H1 (cell line): ENCODE measurements around the gene WDR89. TPM values are rescaled to one million over a fixed set of nuclear protein-coding genes. Genes with fewer than 3 reads are reported as not detected.

Source experiments
- CTCF ChIA-PET: fragments of 300-600 bp; sonication (Branson Sonifier 250); formaldehyde crosslinking; loops from one replicate; lab custom pipeline; 2021; ENCODE audit not compliant: partially characterized antibody; lab: Charles Lee
- POLR2A ChIA-PET: fragments of 300-600 bp; sonication (Branson Sonifier 250); formaldehyde crosslinking; loops from one replicate; lab custom pipeline; 2021; ENCODE audit warnings: inconsistent platforms; ENCODE audit not compliant: partially characterized antibody; lab: Charles Lee
- DNase-seq, 2 experiments: peaks; one replicate each; pipeline versions ENCODE4 v3.0.0 to v3.0.0-alpha.2; 2010 to 2022; ENCODE audit warnings: low spot score in 2 of 2, low read depth in 1 of 2, mixed read lengths in 1 of 2
- FAIRE-seq: peaks from 2 replicates; lab custom pipeline; 2011; peaks lifted over from hg19 to GRCh38; lab: Jason Lieb, UNC
- H2AFZ ChIP-seq: 2 replicates; pipeline ENCODE4 v1.8.1; 2012; ENCODE audit warnings: low read length, inconsistent platforms
- H2AK5ac ChIP-seq: 2 replicates; pipeline ENCODE4 v1.6.1; 2013; ENCODE audit warnings: low read depth, low read length
- H2BK120ac ChIP-seq: replicated peaks from 2 replicates; pipeline ENCODE3; 2013; ENCODE audit warnings: low read depth, low read length, inconsistent platforms
- H2BK12ac ChIP-seq: 2 replicates; pipeline ENCODE4 v1.6.1; 2013; ENCODE audit warnings: low read depth, low read length
- H2BK15ac ChIP-seq: 2 replicates; pipeline ENCODE4 v1.6.1; 2013; ENCODE audit warnings: low read length
- H2BK20ac ChIP-seq: 2 replicates; pipeline ENCODE4 v1.6.1; 2013; ENCODE audit warnings: low read length
- H2BK5ac ChIP-seq: 2 replicates; pipeline ENCODE4 v1.6.1; 2013; ENCODE audit warnings: low read depth, low read length
- H3K14ac ChIP-seq: 2 replicates; pipeline ENCODE4 v1.6.1; 2013; ENCODE audit warnings: inconsistent platforms; ENCODE audit not compliant: insufficient read length
- H3K18ac ChIP-seq: 2 replicates; pipeline ENCODE4 v1.6.1; 2013; ENCODE audit warnings: low read length; ENCODE audit errors: extremely low read depth
- H3K23ac ChIP-seq: 2 replicates; pipeline ENCODE4 v1.6.1; 2013; ENCODE audit warnings: inconsistent platforms; ENCODE audit not compliant: insufficient read length
- H3K23me2 ChIP-seq: 2 replicates; pipeline ENCODE4 v1.6.1; 2013; ENCODE audit warnings: low read depth, low read length
- H3K27ac ChIP-seq: 2 replicates; pipeline ENCODE4 v1.6.1; 2011; ENCODE audit warnings: low read depth, low read length, inconsistent platforms
- H3K27me3 ChIP-seq, 4 experiments: replicated peaks in 1 of 4; 1 replicate in 1 of 4; 2 replicates in 3 of 4; pipeline versions ENCODE4 v1.6.1 to v1.8.1; 2011 to 2013; ENCODE audit warnings: low read length in 3 of 4, mild to moderate bottlenecking in 3 of 4, inconsistent platforms in 2 of 4, mixed read lengths in 2 of 4, moderate library complexity in 1 of 4; ENCODE audit not compliant: control insufficient read depth in 3 of 4, insufficient read depth in 3 of 4; ENCODE audit errors: extremely low read depth in 1 of 4
- H3K36me3 ChIP-seq, 4 experiments: 2 replicates each; pipeline versions ENCODE4 v1.6.1 to v1.8.1; 2011 to 2013; ENCODE audit warnings: mild to moderate bottlenecking in 4 of 4, low read length in 3 of 4, moderate library complexity in 2 of 4, control low read depth in 1 of 4, inconsistent platforms in 1 of 4; ENCODE audit not compliant: insufficient read depth in 4 of 4, control insufficient read depth in 2 of 4
- H3K4ac ChIP-seq: replicated peaks from 2 replicates; pipeline ENCODE3; 2013; ENCODE audit warnings: low read length, low read depth, mixed read lengths, inconsistent platforms; ENCODE audit not compliant: insufficient read length
- H3K4me1 ChIP-seq, 4 experiments: replicated peaks in 1 of 4; 1 replicate in 1 of 4; 2 replicates in 3 of 4; pipeline versions ENCODE4 v1.6.1 to v1.8.1; 2011 to 2013; ENCODE audit warnings: low read length in 3 of 4, inconsistent platforms in 2 of 4, mixed read lengths in 1 of 4; ENCODE audit not compliant: insufficient read depth in 4 of 4, control insufficient read depth in 3 of 4
- H3K4me2 ChIP-seq, 2 experiments: 2 replicates each; pipeline versions ENCODE4 v1.6.1 to v1.8.1; 2011 to 2013; ENCODE audit warnings: low read depth in 2 of 2, low read length in 2 of 2, control low read depth in 1 of 2, inconsistent platforms in 1 of 2, mild to moderate bottlenecking in 1 of 2; ENCODE audit not compliant: insufficient read depth in 1 of 2
- H3K4me3 ChIP-seq, 4 experiments: fragments of 200-600, 300-600 bp in 1 of 4; sonication (generic), shearing (Covaris generic), sonication (Bioruptor Twin) in 1 of 4; 2 replicates each; pipeline versions ENCODE4 v1.5.1 to v1.8.1; 2011 to 2016; ENCODE audit warnings: low read length in 4 of 4, low read depth in 3 of 4, control low read depth in 2 of 4, inconsistent platforms in 2 of 4, mild to moderate bottlenecking in 2 of 4, mixed read lengths in 1 of 4, moderate library complexity in 1 of 4; ENCODE audit not compliant: insufficient read depth in 2 of 4; ENCODE audit errors: extremely low read depth in 1 of 4
- H3K56ac ChIP-seq: replicated peaks from 2 replicates; pipeline ENCODE3; 2013; ENCODE audit warnings: low read depth, mild to moderate bottlenecking, mixed read lengths, low read length, inconsistent platforms; ENCODE audit not compliant: insufficient read length
- H3K79me1 ChIP-seq: 2 replicates; pipeline ENCODE4 v1.6.1; 2013; ENCODE audit warnings: low read depth, low read length, control low read depth
- H3K79me2 ChIP-seq, 2 experiments: 2 replicates each; pipeline versions ENCODE4 v1.6.1 to v1.8.1; 2012 to 2013; ENCODE audit warnings: low read length in 2 of 2, mild to moderate bottlenecking in 2 of 2, inconsistent platforms in 1 of 2; ENCODE audit not compliant: insufficient read depth in 2 of 2, control insufficient read depth in 1 of 2
- H3K9ac ChIP-seq, 4 experiments: replicated peaks in 1 of 4; 1 replicate in 1 of 4; 2 replicates in 3 of 4; pipeline versions ENCODE4 v1.6.1 to v1.8.1; 2011 to 2013; ENCODE audit warnings: low read depth in 3 of 4, low read length in 3 of 4, control low read depth in 2 of 4, mild to moderate bottlenecking in 2 of 4, moderate library complexity in 2 of 4, inconsistent platforms in 1 of 4; ENCODE audit errors: extremely low read depth in 1 of 4
- H3K9me3 ChIP-seq, 2 experiments: 2 replicates each; pipeline versions ENCODE4 v1.6.1 to v1.8.1; 2012 to 2013; ENCODE audit warnings: mild to moderate bottlenecking in 2 of 2, moderate library complexity in 2 of 2, control low read depth in 1 of 2, inconsistent platforms in 1 of 2, low read depth in 1 of 2, low read length in 1 of 2, mixed read lengths in 1 of 2; ENCODE audit not compliant: insufficient read depth in 2 of 2
- H4K20me1 ChIP-seq, 2 experiments: replicated peaks in 1 of 2; 2 replicates each; pipeline versions ENCODE3 to v1.8.1; 2011 to 2013; ENCODE audit warnings: inconsistent platforms in 2 of 2, low read length in 2 of 2, mild to moderate bottlenecking in 1 of 2; ENCODE audit not compliant: insufficient read depth in 2 of 2, control insufficient read depth in 1 of 2
- H4K5ac ChIP-seq: 2 replicates; pipeline ENCODE4 v1.6.1; 2013; ENCODE audit warnings: low read length, low read depth, mixed read lengths, inconsistent platforms; ENCODE audit not compliant: insufficient read length
- H4K8ac ChIP-seq: 2 replicates; pipeline ENCODE4 v1.8.0; 2013; ENCODE audit warnings: mild to moderate bottlenecking, moderate library complexity, low read length, inconsistent platforms; ENCODE audit not compliant: insufficient read depth; ENCODE audit errors: extremely low read depth
- H4K91ac ChIP-seq: replicated peaks from 2 replicates; pipeline ENCODE3; 2013; ENCODE audit warnings: low read length, mixed read lengths, inconsistent platforms; ENCODE audit not compliant: insufficient read length
- CEBPB ChIP-seq: IDR thresholded peaks from 2 replicates; pipeline ENCODE4 v1.6.1; 2012; ENCODE audit warnings: low read depth, low read length
- CHD2 ChIP-seq: IDR thresholded peaks from 2 replicates; pipeline ENCODE4 v1.6.1; 2012; ENCODE audit warnings: low read length, improper control_type of control experiment
- GABPA ChIP-seq: IDR thresholded peaks from 2 replicates; pipeline ENCODE4 v1.6.1; 2011; ENCODE audit warnings: mild to moderate bottlenecking, low read length, moderate library complexity, borderline replicate concordance; ENCODE audit not compliant: insufficient read depth
- KDM5A ChIP-seq: fragments of 200-600 bp; IDR thresholded peaks from 2 replicates; pipeline ENCODE4 v1.7.1; 2012; ENCODE audit warnings: mild to moderate bottlenecking, low read length, inconsistent platforms, mixed read lengths
- POLR2AphosphoS5 ChIP-seq: IDR thresholded peaks from 2 replicates; pipeline ENCODE4 v1.6.1; 2011; ENCODE audit warnings: low read depth, low read length
- SP2 ChIP-seq: IDR thresholded peaks from 2 replicates; pipeline ENCODE4 v1.6.1; 2012; ENCODE audit warnings: mild to moderate bottlenecking, low read length, inconsistent platforms
- WGBS, 2 experiments: shearing (Covaris generic) in 1 of 2; methylation state at CpG; one replicate each; pipeline versions ENCODE4 v1.1.6 to v1.1.7; 2013 to 2015; ENCODE audit warnings: low lambda C conversion rate in 2 of 2, mixed read lengths in 2 of 2, inconsistent platforms in 1 of 2, low coverage in 1 of 2, missing lambda C conversion rate in 1 of 2; ENCODE audit not compliant: insufficient replicate concordance in 2 of 2, insufficient coverage in 1 of 2, insufficient read length in 1 of 2; ENCODE audit errors: extremely low coverage in 1 of 2, missing lambda C conversion rate in 1 of 2; 5-methylcytosine and 5-hydroxymethylcytosine counted together
- polyA plus RNA-seq, 7 experiments: library from polyadenylated mRNA; depleted of rRNA in 3 of 7; stranded (reverse) in 5 of 7; unstranded in 2 of 7; fragments of >200 nt in 5 of 7; fragments of 200-250 nt in 2 of 7; gene quantifications; 1 replicate in 5 of 7; 2 replicates in 1 of 7; 4 replicates in 1 of 7; pipeline versions ENCODE4 v1.2.1 to v1.2.3, GENCODE V29; 2011 to 2013; ENCODE audit warnings: missing spikeins in 2 of 7, mixed read lengths in 2 of 7
- total RNA-seq: library from RNA; stranded (reverse); fragmentation: NEBNext Ultra II Directional; extraction: Animal tissue kit (Norgen Biotek cat#: 25700); gene quantifications from 2 replicates; pipeline ENCODE4 v1.2.1, GENCODE V29; 2021
- TF ChIP-seq, protein P1 (sequence below): IDR thresholded peaks from 2 replicates; pipeline ENCODE4 v1.6.1; 2011; ENCODE audit warnings: low read length, improper control_type of control experiment

Gene WDR89
- total and polyA plus RNA-seq, 2 of the 8 experiments (the other 6 are each of a cell fraction or from before 2014, with no cell fraction given), result 8.3 to 32.9 TPM

DNA sequence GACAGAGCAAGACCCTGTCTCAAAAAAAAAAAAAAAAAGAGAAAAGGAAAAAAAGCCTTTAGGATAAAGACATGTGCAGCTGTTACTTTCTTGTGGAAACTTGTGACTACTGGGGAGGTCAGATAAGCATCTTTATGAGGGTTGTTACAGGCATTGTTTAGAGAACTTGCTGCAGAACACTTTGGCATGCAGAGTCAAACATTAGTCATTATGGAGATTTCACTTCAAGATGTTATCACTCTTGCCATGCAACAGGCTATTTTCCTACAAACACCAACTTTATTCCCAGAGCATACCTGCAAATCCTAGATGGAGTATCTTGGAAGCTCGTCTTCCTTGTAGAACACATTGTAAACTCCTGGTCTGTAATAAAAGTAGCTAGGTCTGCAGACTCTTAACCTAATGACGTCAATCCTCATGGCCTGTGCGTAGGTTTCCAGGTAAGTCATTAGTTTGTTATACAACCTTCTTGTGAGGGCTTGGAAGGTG is 36.3 kb upstream of the WDR89 start:
- Histone ChIP-seq H3K4me3 (no peak overlapping the region), H4K20me1 (peaks cover 0 to 2% of the 10 kb centered on the region in 2 experiments), H3K14ac (no peak overlapping the region), H3K23me2 (no peaks in the 10 kb centered on the region), H3K79me1 (no peaks in the 10 kb centered on the region), H2BK120ac (no peak overlapping the region), H3K9ac (no peak overlapping the region), H3K36me3 (no peaks in the 10 kb centered on the region), H4K8ac (no peak overlapping the region), H3K23ac (no peak overlapping the region), H3K4ac (no peak overlapping the region), H4K5ac (no peak overlapping the region), H3K27me3 (no peaks in the 10 kb centered on the region), H3K4me1 (no peaks in the 10 kb centered on the region), H2BK15ac (no peak overlapping the region), H2BK12ac (no peak overlapping the region), H3K4me2 (no peak overlapping the region), H3K18ac (no peak overlapping the region), H2AK5ac (no peak overlapping the region), H2AFZ (no peak overlapping the region), H4K91ac (no peak overlapping the region), H3K56ac (no peak overlapping the region), H2BK20ac (no peak overlapping the region), H2BK5ac (no peak overlapping the region), H3K79me2 (no peaks in the 10 kb centered on the region), H3K27ac (no peak overlapping the region), H3K9me3 (no peaks in the 10 kb centered on the region)
- DNase-seq, result no peak
- CTCF ChIA-PET, result interaction anchor here (0.7 to 2.0 kb wide), 4 partner anchors 36 to 327 kb away, joined by 3 to 6 read pairs (median 3); partner anchors contain the start of gene WDR89
- no peak for FAIRE-seq
- WGBS, 2 experiments, result 86% methylated on average over 3 of the region's 3 CpGs; no CpG with 5 or more reads in 1 of the 2 experiments
- POLR2A ChIA-PET, result no interaction called here
- TF ChIP-seq SP2 (no peak), POLR2AphosphoS5 (no peak), CEBPB (no peak), GABPA (no peak), KDM5A (no peak), CHD2 (no peak)
- TF ChIP-seq, protein P1, sequence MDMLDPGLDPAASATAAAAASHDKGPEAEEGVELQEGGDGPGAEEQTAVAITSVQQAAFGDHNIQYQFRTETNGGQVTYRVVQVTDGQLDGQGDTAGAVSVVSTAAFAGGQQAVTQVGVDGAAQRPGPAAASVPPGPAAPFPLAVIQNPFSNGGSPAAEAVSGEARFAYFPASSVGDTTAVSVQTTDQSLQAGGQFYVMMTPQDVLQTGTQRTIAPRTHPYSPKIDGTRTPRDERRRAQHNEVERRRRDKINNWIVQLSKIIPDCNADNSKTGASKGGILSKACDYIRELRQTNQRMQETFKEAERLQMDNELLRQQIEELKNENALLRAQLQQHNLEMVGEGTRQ, result no peak
